Measurements from ENCODE around the gene PTOV1.
A peak's percentile ranks its signal among the peaks of the same experiment; 100 is the strongest.

Gene PTOV1

DNA sequence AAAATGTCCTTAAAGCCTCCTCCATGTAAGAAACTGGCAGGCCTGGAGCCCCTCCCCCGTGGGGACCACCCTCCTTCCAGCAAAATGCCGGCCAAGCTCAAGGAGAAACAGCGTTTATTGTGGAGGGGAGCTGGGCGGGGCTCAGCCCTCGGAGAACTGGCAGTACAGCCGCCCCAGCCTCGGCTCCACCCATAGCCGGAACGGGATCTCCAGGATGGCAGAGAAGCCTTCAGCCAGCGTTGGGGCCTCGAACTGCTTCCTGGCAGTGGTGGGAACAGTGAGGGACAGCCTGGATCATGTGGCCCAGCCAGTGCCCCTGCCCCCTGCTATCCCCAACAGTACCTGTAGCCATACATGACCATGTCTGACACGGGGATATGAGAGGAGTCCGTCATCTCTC, 10.1 kb downstream of the PTOV1 start:
- TF ChIP-seq, protein P1, sequence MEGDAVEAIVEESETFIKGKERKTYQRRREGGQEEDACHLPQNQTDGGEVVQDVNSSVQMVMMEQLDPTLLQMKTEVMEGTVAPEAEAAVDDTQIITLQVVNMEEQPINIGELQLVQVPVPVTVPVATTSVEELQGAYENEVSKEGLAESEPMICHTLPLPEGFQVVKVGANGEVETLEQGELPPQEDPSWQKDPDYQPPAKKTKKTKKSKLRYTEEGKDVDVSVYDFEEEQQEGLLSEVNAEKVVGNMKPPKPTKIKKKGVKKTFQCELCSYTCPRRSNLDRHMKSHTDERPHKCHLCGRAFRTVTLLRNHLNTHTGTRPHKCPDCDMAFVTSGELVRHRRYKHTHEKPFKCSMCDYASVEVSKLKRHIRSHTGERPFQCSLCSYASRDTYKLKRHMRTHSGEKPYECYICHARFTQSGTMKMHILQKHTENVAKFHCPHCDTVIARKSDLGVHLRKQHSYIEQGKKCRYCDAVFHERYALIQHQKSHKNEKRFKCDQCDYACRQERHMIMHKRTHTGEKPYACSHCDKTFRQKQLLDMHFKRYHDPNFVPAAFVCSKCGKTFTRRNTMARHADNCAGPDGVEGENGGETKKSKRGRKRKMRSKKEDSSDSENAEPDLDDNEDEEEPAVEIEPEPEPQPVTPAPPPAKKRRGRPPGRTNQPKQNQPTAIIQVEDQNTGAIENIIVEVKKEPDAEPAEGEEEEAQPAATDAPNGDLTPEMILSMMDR (IDR thresholded peaks at IDR 0.05; ENCODE audit: unreplicated experiment in 3 of 3), result no peak
- Mint-ChIP-seq H3K4me1 (peaks cover 16% of the 10 kb centered on the region), H3K9me3 (no peaks in the 10 kb centered on the region), H3K36me3 (ENCODE audit: low read depth) (peaks cover 30% of the 10 kb centered on the region), H3K27ac (peak overlapping the region in 1 of 3 experiments; percentile 67), H3K27me3 (ENCODE audit: low read depth) (no peaks in the 10 kb centered on the region), H3K4me3 (no peak overlapping the region)

DNA sequence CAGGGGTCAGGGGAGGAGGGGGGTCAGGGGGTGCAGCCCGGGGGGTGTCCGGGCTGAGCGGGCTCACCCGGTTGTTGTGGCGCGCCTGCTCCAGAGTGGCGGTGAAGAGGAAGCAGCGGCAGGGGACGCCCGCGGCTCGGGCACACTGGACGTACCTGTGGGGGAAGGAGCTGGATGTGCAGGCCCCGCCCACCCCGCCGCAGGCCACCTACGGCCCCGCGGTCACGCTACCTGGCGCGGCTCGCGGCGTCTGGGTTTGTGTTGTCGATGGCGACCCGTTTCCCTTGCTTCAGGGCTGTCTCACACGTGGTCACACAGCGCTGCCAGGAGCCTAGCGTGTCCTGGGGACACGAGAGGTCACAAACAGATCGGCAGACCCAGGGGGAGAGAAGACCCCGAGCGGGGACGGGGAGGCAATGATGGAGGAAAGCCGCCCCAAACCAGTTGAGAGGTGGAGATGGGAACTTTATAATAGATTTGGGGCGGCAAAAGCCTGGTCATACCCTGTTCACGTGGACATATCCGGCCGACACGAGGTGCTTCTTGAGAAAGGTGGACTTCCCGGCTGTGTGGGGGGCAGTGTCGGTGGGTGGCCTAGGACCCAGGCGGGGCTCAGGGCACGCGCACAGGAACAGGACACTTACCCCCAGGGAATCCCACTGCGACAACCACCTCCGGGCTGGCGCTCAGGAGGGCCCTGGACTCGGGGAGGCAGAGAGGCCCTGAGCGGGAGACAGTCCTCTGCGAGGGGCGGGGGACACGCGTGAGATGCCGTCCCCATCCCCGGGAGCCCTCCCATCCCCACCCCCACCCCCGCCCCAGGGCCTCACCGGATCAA, 10.8 kb downstream of the PTOV1 start:
- H3K4me3 Mint-ChIP-seq, result no peak overlapping the region
- peaks cover 29% of the 10 kb centered on the region for H3K36me3 Mint-ChIP-seq (ENCODE audit: low read depth)
- H3K4me1 Mint-ChIP-seq, result peaks cover 23% of the 10 kb centered on the region
- TF ChIP-seq, protein P1 (IDR thresholded peaks at IDR 0.05; ENCODE audit: unreplicated experiment in 3 of 3), result no peak
- peak overlapping the region in 1 of 3 experiments; percentile 46 for H3K27ac Mint-ChIP-seq
- no peaks in the 10 kb centered on the region for H3K9me3 Mint-ChIP-seq
- H3K27me3 Mint-ChIP-seq (ENCODE audit: low read depth), result no peaks in the 10 kb centered on the region

DNA sequence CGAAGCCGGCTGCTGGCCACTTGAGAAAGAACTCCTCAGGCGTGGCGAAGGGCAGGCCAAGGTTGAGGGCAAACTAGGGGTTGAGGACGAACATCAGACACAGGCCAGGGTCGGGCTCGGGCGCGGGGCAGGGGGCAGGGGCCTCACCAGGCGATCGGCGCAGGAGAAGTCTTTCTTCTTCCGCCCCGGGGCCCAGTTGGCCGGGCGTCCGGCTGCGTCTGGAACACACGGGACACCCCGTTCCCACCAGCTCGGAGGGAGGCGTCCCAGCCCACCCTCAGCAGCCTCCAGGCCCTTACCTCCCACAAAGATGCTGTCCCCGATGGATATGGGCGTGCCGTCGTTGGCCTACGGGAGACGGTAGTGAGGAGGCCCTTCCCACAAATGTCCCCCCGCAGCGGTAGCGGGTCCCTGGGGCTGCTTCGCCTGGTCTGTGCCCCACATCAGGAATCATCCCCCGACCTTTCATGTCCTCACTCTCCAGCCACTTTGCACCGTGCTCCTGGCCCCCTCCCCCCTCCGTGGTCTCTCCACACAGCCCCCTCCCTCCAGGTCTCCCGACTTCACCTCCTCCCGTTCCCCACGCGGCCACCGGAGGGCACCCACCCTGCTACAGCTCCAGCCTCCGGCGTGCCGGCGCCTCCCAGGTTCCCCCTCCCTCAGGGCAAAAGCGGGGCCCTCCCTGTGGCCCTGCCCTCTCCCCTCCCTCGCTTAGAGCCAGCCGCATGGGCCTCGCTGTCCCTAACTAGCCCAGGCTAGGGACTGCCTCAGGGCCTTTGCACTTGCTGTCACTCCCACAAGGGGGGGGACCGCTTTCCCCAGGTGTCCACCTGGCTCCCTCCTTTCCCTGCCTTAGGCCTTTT, 11.7 kb downstream of the PTOV1 start:
- TF ChIP-seq, protein P1 (IDR thresholded peaks at IDR 0.05; ENCODE audit: unreplicated experiment in 3 of 3), result no peak
- Mint-ChIP-seq H3K4me1 (peaks cover 31% of the 10 kb centered on the region), H3K9me3 (no peaks in the 10 kb centered on the region), H3K36me3 (ENCODE audit: low read depth) (peaks cover 26% of the 10 kb centered on the region), H3K27ac (peak overlapping the region in 2 of 3 experiments; percentile 18 to 22), H3K27me3 (ENCODE audit: low read depth) (no peaks in the 10 kb centered on the region), H3K4me3 (peak overlapping the region in 1 of 3 experiments; percentile 13)

DNA sequence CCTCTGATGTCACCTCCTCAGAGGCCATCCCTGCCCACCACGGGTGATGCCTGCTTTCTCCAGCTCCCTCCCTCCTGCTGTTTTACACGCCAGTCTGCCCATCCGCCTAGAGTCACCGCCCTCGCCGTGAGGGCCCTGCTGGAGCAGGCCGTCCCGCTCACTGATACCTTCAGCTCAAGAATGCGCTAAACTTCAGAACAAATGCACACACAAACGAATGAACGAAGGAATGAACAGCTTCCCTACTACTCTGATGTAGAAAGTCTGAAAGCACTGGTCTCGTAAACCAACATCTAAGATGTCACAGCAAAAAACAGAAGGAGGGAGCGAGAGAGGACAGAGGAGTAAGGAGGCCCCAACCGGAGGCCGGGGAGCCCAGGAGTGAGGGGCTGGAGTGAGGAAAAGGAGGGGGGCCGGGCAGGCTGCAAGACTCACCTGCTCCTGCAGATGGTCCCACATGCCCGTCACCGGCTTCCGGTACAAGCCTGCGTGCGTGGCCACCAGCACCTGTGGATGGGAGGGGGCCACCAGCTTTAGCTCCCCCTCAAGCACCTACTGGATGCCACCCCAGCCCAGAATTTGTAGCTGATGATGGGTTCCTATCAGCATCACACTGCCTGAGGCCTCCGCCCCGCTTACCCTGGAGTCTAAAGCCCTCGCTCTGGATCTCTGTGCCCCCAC, 12.4 kb downstream of the PTOV1 start:
- H3K4me3 Mint-ChIP-seq, result peak overlapping the region; percentile 13 to 47 (median 28)
- TF ChIP-seq, protein P1 (IDR thresholded peaks at IDR 0.05; ENCODE audit: unreplicated experiment in 3 of 3), result no peak
- peak overlapping the region in 2 of 3 experiments; percentile 18 to 22 for H3K27ac Mint-ChIP-seq
- H3K27me3 Mint-ChIP-seq (ENCODE audit: low read depth), result no peaks in the 10 kb centered on the region
- H3K4me1 Mint-ChIP-seq, result peaks cover 33% of the 10 kb centered on the region
- H3K36me3 Mint-ChIP-seq (ENCODE audit: low read depth), result peaks cover 26% of the 10 kb centered on the region
- no peaks in the 10 kb centered on the region for H3K9me3 Mint-ChIP-seq

DNA sequence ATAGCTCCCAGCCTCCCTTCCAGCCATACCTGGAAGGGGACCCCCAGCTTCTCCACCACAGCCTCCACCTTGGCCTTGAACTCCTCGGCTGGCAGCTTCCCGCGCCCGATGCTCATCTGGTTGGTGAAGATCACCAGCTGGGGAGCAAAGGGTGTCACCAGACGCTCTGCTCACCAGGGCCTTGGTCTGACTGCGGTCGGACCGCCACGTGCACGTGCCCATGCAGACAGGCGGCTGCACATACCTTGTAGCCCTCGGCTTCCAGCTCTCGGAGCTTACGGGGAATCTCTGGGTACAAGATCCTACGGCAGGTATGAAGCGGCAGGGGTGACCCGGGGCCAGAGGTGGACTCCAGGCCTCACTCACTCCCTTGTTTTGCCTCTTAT, 13.0 kb downstream of the PTOV1 start:
- Mint-ChIP-seq H3K27me3 (ENCODE audit: low read depth) (no peaks in the 10 kb centered on the region), H3K4me3 (peak overlapping the region in 2 of 3 experiments; percentile 21 to 35), H3K27ac (no peak overlapping the region), H3K9me3 (no peaks in the 10 kb centered on the region), H3K36me3 (ENCODE audit: low read depth) (peaks cover 22% of the 10 kb centered on the region), H3K4me1 (peaks cover 33% of the 10 kb centered on the region)
- TF ChIP-seq, protein P1 (IDR thresholded peaks at IDR 0.05; ENCODE audit: unreplicated experiment in 3 of 3), result no peak

All from nephron (organoid).